ENCODE results near the gene FMNL2.

Gene FMNL2

DNA sequence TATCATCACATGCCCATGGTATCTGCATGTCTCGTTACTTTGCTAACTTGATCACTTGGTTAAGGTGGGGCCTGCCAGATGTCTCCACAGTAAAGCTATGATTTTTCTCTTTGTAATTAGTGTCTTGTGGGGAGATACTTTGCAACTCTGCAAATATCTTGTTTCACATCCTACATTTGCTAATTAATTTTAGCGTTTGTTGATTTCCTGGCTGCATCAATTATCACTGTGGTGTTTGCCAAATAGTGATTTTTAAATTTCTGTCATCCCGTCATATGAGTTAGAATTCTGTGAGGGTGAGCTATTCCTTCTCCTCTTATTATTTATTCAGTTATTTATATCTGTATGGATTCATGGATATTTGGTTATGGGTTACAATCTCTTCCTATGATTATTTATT lies 161.4 kb downstream of the FMNL2 start:
- Histone ChIP-seq H3K36me3 (no peaks in the 10 kb centered on the region), H3K27me3 (ENCODE audit: insufficient read depth, low read depth, severe bottlenecking) (no peaks in the 10 kb centered on the region), H3K27ac (no peak overlapping the region), H3K9me3 (ENCODE audit: severe bottlenecking) (no peaks in the 10 kb centered on the region), H3K4me3 (ENCODE audit: low read depth, low read length) (no peak overlapping the region)
- DNase-seq: no peak
- TF ChIP-seq, protein P1, sequence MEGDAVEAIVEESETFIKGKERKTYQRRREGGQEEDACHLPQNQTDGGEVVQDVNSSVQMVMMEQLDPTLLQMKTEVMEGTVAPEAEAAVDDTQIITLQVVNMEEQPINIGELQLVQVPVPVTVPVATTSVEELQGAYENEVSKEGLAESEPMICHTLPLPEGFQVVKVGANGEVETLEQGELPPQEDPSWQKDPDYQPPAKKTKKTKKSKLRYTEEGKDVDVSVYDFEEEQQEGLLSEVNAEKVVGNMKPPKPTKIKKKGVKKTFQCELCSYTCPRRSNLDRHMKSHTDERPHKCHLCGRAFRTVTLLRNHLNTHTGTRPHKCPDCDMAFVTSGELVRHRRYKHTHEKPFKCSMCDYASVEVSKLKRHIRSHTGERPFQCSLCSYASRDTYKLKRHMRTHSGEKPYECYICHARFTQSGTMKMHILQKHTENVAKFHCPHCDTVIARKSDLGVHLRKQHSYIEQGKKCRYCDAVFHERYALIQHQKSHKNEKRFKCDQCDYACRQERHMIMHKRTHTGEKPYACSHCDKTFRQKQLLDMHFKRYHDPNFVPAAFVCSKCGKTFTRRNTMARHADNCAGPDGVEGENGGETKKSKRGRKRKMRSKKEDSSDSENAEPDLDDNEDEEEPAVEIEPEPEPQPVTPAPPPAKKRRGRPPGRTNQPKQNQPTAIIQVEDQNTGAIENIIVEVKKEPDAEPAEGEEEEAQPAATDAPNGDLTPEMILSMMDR (IDR thresholded peaks at IDR 0.05; ENCODE audit: low read depth, low read length): no peak

DNA sequence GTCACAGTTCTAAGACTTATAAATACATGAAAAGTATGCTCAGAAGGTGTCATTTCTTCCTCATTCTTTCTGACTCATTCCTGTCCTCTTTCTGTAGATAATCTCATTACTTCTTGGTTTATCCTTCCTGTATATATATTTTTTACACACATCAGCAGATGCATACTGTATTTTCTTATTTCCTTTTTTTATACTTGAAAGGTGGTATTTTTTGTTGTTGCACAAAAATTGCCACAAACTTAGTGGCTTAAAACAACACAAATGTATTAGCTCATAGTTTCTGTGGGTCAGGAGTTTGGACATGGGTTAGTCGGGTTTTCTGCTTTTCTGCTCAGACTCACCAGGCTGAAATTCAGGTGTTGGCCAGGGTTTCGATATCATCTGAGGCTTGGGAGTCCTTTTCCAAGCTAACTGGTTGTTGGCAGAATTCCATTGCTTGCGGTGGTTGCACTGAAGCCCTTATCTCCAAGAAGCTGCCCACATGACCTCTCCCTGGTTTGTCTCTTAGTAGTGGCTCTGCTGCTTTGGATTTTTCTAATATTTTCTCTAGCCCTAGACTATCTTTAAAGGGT lies 162.6 kb downstream of the FMNL2 start:
- H3K27me3 ChIP-seq (ENCODE audit: insufficient read depth, low read depth, severe bottlenecking): no peaks in the 10 kb centered on the region
- DNase-seq: no peak
- H3K4me3 ChIP-seq (ENCODE audit: low read depth, low read length): no peak overlapping the region
- TF ChIP-seq, protein P1 (IDR thresholded peaks at IDR 0.05; ENCODE audit: low read depth, low read length): no peak
- H3K27ac ChIP-seq: no peak overlapping the region
- no peaks in the 10 kb centered on the region for H3K9me3 ChIP-seq (ENCODE audit: severe bottlenecking)
- no peaks in the 10 kb centered on the region for H3K36me3 ChIP-seq

DNA sequence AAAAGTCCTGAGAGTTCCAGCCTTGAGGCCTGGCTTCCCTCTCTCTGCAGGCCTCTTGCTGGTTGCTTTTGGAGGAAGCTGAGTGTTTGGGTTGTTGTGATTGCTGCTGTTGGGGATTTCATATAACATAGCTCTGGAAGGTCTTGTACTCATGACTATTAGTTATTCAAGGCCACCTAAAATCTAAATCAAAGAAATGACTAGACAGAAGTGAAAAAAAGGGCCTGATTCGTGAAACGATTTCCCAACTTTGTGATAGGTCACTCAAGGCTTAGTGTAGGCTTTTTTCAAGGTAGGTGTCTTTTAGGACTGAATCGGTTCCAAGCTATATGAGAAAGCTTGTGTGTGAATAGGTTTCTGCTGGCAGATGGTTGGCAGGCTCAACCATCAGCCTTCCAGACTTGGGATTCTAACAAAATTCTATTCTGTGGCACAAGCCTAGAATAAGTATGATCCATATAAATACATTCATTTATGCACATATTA lies 164.4 kb downstream of the FMNL2 start:
- no peaks in the 10 kb centered on the region for H3K36me3 ChIP-seq
- no peak for DNase-seq
- TF ChIP-seq, protein P1 (IDR thresholded peaks at IDR 0.05; ENCODE audit: low read depth, low read length): no peak
- no peak overlapping the region for H3K27ac ChIP-seq
- H3K27me3 ChIP-seq (ENCODE audit: insufficient read depth, low read depth, severe bottlenecking): no peaks in the 10 kb centered on the region
- H3K9me3 ChIP-seq (ENCODE audit: severe bottlenecking): no peaks in the 10 kb centered on the region
- no peak overlapping the region for H3K4me3 ChIP-seq (ENCODE audit: low read depth, low read length)

DNA sequence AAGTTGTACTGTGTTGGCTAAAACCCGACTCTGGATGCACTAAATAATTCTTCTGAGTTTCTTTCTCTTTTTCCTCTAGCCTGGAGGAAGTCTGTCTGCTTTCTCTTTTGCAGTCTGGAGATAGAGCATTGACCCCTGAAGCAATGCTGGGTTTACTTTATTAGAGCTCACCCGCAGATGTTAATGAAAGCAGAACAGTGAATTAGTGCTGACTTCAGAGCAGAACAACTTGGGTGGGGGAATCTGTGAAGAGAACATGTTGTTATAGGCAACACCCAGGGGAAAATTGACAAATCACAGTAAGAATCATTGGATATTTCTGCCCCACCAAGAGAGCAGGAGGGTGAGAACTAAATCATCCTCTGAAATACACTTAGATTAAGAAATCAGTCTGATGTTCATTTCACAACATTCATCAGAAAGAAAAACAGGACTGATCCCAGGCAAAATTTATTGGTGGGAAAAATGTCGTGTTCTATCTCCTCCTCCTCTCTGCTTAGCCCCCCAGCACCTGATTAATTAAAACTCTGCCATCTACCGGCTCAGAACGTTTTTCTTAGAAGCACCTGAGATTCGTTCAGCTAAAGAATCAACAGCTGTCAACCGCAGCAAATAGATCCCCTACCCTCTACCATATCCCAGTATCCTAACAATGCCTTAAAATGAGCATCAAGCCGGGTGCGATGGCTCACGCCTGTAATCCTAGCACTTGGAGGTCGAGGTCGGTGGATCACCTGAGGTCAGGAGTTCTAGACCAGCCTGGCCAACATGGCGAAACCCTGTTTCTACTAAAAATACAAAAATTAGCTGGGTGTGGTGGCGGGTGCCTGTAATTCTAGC lies 165.1 kb downstream of the FMNL2 start:
- no peak overlapping the region for H3K27ac ChIP-seq
- no peaks in the 10 kb centered on the region for H3K36me3 ChIP-seq
- no peak for DNase-seq
- H3K27me3 ChIP-seq (ENCODE audit: insufficient read depth, low read depth, severe bottlenecking): no peaks in the 10 kb centered on the region
- H3K4me3 ChIP-seq (ENCODE audit: low read depth, low read length): no peak overlapping the region
- TF ChIP-seq, protein P1 (IDR thresholded peaks at IDR 0.05; ENCODE audit: low read depth, low read length): no peak
- no peaks in the 10 kb centered on the region for H3K9me3 ChIP-seq (ENCODE audit: severe bottlenecking)

DNA sequence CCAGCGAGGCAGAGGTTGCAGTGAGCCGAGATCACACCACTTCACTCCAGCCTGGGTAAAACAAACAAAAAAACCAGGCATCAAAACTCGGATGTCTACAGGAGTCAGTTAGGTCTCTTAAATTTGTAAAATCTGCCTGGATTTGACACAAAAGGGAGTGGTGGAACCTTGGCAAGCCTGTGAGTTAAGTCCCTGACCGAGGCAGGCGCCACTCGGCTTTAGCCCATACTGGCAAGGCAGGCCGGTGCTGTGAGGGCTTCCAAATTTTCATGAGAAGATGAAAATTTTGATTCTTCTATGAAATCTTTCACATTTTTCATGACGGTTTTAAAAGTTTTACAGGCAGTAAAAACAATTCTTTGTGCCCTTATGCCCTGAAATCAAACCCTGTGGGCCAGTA lies 165.8 kb downstream of the FMNL2 start:
- Histone ChIP-seq H3K9me3 (ENCODE audit: severe bottlenecking) (no peaks in the 10 kb centered on the region), H3K4me3 (ENCODE audit: low read depth, low read length) (no peak overlapping the region), H3K27ac (no peak overlapping the region), H3K36me3 (no peaks in the 10 kb centered on the region), H3K27me3 (ENCODE audit: insufficient read depth, low read depth, severe bottlenecking) (no peaks in the 10 kb centered on the region)
- TF ChIP-seq, protein P1 (IDR thresholded peaks at IDR 0.05; ENCODE audit: low read depth, low read length): no peak
- DNase-seq: no peak
